Dendritic cell treated with granulocyte-macrophage colony-stimulating factor and Interleukin-4, amounts not matched to agents 40 ng/mL and 50 ng/mL, for 4 days (primary cell): ENCODE measurements around the gene IL10RA.

Source experiments
- H3K27ac Mint-ChIP-seq: one replicate; pipeline ENCODE4 v1.8.0; 2022; ENCODE audit warnings: mild to moderate bottlenecking, mixed read lengths
- H3K27me3 Mint-ChIP-seq: one replicate; pipeline ENCODE4 v1.8.0; 2022; ENCODE audit warnings: mild to moderate bottlenecking, mixed read lengths
- H3K36me3 Mint-ChIP-seq: one replicate; pipeline ENCODE4 v1.8.0; 2022; ENCODE audit warnings: low read depth, mixed read lengths
- H3K4me1 Mint-ChIP-seq: one replicate; pipeline ENCODE4 v1.8.0; 2022; ENCODE audit warnings: low read depth, mixed read lengths
- H3K4me3 Mint-ChIP-seq: one replicate; pipeline ENCODE4 v1.8.0; 2022; ENCODE audit warnings: mild to moderate bottlenecking, moderate library complexity, mixed read lengths
- H3K9me3 Mint-ChIP-seq: one replicate; pipeline ENCODE4 v1.8.0; 2022; ENCODE audit warnings: mixed read lengths
- intact Hi-C: fragments of 100-400 bp; cut with micrococcal nuclease; formaldehyde crosslinking; loops from one replicate; pipeline ENCODE4 v1.15.0; 2022

The IL10RA gene

DNA sequence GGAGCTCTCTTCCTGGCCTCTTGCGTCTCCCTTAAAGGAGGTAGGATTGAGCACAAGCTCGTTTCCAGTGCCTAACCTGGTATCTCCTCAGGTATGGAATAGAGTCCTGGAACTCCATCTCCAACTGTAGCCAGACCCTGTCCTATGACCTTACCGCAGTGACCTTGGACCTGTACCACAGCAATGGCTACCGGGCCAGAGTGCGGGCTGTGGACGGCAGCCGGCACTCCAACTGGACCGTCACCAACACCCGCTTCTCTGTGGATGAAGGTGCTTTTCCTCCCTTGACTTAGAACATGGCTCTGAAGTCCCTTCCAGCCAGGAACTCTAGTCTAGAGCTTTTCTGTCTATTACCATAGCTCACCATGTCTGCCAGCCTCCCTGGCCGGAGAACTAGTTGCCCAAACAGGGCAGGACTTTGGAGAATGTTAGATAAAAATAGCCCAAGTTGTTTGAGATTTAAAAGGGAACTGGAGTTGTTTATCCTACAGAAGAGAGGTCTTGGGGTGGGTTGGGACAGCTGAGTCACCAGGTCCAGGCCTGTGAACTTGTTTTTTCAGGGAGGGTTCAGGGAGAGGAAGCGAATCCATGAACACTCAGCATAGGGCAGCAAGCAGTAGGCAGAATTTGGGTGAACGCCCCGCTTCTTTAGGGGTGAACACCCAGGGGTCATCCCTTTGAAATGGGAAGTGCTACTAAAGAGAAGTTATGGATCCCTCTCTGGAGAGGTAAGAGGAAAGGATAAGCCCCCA is 3.3 kb downstream of the IL10RA start:
- H3K4me3 Mint-ChIP-seq: peak overlapping the region; percentile 90
- no peaks in the 10 kb centered on the region for H3K9me3 Mint-ChIP-seq
- intact Hi-C loops: loop anchor here (2.0 to 5.0 kb wide), 3 partner anchors 13 to 63 kb away; no protein-coding TSS in a partner anchor
- peak overlapping the region; percentile 99 for H3K27ac Mint-ChIP-seq
- no peaks in the 10 kb centered on the region for H3K27me3 Mint-ChIP-seq
- H3K36me3 Mint-ChIP-seq: peaks cover 97% of the 10 kb centered on the region
- peaks cover 57% of the 10 kb centered on the region for H3K4me1 Mint-ChIP-seq

DNA sequence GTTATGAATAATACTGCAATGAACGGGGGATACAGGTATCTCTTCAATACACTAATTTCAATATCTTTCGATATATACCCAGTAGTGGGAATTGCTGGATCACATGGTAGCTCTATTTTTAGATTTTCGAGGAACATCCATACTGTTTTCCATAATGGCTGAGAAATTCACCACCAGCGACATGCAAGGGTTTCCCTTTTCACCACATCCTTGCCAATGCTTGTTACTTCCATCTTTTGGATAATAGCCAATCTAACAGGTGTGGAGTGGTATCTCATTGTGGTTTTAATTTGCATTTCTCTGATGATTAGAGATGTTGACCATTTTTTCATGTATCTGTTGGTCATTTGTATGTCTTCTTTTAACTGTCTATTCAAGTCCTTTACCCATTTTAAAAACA is 5.9 kb downstream of the IL10RA start:
- peak overlapping the region; percentile 92 for H3K4me3 Mint-ChIP-seq
- H3K27ac Mint-ChIP-seq: peak overlapping the region; percentile 99
- H3K9me3 Mint-ChIP-seq: no peaks in the 10 kb centered on the region
- no peaks in the 10 kb centered on the region for H3K27me3 Mint-ChIP-seq
- peaks cover 74% of the 10 kb centered on the region for H3K4me1 Mint-ChIP-seq
- intact Hi-C loops: no loop called here
- H3K36me3 Mint-ChIP-seq: peaks cover 100% of the 10 kb centered on the region

DNA sequence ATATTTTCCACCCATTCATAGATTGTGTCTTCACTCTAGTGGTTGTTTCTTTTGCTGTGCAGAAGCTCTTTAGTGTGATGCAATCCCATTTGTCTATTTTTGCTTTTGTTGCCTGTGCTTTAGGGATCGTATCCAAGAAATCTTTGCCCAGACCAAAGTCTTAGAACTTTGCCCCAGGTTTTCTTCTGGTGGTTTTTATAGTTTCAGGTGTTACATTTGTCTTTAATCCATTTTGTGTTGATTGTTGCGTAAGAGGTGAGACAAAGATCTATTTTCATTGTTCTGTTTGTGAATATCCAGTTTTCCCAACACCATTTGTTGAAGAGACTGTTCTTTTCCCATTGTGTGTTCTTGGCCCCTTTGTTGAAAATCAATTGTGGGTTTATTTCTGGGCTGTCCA is 6.4 kb downstream of the IL10RA start:
- Mint-ChIP-seq H3K36me3 (peaks cover 100% of the 10 kb centered on the region), H3K4me1 (peaks cover 79% of the 10 kb centered on the region), H3K4me3 (peak overlapping the region; percentile 92), H3K27ac (peak overlapping the region; percentile 99), H3K27me3 (no peaks in the 10 kb centered on the region), H3K9me3 (no peaks in the 10 kb centered on the region)
- intact Hi-C loops: no loop called here

DNA sequence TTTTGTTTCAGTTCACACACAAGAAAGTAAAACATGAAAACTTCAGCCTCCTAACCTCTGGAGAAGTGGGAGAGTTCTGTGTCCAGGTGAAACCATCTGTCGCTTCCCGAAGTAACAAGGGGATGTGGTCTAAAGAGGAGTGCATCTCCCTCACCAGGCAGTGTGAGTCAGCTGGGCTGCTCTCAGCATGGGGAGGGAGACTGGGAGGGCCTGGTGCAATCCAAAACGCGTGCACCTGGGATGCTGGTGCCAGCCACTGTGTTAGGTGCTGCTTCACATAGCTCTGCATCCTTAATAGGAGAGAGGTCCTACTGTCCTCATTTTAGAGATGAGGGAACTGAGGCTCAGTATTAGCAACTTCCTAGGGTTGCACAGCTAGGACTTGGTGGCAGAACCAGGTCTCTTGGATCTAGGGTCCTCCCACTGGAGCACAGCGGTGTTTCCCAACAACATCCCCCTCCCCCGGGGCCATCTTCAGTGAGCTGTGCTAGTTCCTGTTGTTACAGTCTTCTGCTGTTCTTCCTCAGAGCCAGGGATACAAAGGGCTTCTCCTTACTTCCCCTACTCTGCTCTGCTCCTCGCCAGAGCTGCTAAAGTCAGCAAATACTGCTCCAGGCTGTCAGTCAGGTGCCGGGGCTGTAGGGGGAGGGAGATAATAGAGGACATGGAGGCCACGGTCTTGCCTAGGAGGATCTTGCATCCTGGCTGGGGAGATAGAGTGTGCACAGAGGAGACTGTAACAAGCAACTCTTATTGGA is 8.0 kb downstream of the IL10RA start:
- Mint-ChIP-seq H3K4me1 (peaks cover 89% of the 10 kb centered on the region), H3K27ac (peak overlapping the region; percentile 99), H3K36me3 (peaks cover 100% of the 10 kb centered on the region), H3K27me3 (no peaks in the 10 kb centered on the region), H3K9me3 (no peaks in the 10 kb centered on the region), H3K4me3 (peak overlapping the region; percentile 92)
- intact Hi-C loops: no loop called here

DNA sequence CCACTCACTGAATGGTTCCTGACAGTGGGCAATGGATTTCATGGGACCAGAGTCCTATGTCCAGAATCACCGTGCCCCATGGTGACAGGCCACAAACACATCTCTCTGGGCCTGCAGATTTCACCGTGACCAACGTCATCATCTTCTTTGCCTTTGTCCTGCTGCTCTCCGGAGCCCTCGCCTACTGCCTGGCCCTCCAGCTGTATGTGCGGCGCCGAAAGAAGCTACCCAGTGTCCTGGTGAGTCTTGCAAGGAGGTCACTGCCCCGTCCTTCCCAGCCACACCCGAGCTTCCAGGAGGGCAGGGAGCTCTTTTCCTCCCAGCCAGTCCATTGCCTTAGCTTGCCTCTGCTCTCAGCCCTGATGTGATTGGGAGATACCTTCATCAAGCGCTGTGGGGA is 9.3 kb downstream of the IL10RA start:
- H3K4me1 Mint-ChIP-seq: peaks cover 93% of the 10 kb centered on the region
- intact Hi-C loops: no loop called here
- H3K9me3 Mint-ChIP-seq: no peaks in the 10 kb centered on the region
- H3K4me3 Mint-ChIP-seq: peak overlapping the region; percentile 51
- peaks cover 100% of the 10 kb centered on the region for H3K36me3 Mint-ChIP-seq
- no peaks in the 10 kb centered on the region for H3K27me3 Mint-ChIP-seq
- peak overlapping the region; percentile 92 for H3K27ac Mint-ChIP-seq

DNA sequence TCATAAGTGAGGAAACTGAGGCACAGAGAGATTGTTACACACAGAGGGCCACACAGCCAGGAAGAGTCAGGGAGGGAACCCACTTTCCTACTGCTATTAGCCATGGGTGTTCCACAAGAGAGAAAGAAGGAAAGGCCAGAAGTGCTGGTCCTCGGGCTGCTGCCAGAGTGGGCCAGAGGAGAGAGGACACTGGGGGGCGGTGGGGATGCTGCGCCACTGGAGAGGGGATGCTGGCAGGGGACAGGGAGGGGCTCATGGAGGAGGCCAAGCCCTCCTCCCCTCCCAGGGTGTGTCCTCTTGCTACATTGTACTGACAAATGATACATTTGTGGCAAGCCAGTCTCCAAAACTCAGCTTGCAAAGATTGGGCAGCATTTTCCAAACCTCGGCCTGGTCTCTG is 9.9 kb downstream of the IL10RA start:
- Mint-ChIP-seq H3K27me3 (no peaks in the 10 kb centered on the region), H3K4me1 (peaks cover 99% of the 10 kb centered on the region), H3K36me3 (peaks cover 100% of the 10 kb centered on the region), H3K4me3 (peak overlapping the region; percentile 51), H3K9me3 (no peaks in the 10 kb centered on the region), H3K27ac (peak overlapping the region; percentile 92)
- intact Hi-C loops: no loop called here

DNA sequence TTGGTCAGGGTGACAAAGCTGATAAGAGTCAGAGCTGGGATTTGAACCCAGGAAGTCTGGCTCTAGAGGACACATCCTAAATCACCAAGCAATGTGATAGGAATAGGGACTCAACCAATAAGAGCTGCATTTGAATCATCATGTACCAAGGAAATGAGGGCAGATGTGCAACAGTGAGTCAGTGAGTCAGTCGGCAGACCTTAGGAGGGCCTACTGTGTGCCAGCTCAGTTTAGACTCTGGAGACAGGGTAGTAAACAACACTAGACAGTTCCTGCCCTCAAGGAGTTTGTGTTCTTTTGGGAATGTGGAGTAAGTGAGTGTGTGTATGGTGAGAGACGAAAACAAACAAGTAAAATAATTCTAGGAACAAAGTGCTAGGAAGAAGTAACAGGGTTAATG is 11.2 kb downstream of the IL10RA start:
- Mint-ChIP-seq H3K36me3 (peaks cover 91% of the 10 kb centered on the region), H3K27ac (peak overlapping the region; percentile 92), H3K4me1 (peaks cover 99% of the 10 kb centered on the region), H3K9me3 (no peaks in the 10 kb centered on the region), H3K4me3 (peak overlapping the region; percentile 49), H3K27me3 (no peaks in the 10 kb centered on the region)
- intact Hi-C loops: no loop called here

DNA sequence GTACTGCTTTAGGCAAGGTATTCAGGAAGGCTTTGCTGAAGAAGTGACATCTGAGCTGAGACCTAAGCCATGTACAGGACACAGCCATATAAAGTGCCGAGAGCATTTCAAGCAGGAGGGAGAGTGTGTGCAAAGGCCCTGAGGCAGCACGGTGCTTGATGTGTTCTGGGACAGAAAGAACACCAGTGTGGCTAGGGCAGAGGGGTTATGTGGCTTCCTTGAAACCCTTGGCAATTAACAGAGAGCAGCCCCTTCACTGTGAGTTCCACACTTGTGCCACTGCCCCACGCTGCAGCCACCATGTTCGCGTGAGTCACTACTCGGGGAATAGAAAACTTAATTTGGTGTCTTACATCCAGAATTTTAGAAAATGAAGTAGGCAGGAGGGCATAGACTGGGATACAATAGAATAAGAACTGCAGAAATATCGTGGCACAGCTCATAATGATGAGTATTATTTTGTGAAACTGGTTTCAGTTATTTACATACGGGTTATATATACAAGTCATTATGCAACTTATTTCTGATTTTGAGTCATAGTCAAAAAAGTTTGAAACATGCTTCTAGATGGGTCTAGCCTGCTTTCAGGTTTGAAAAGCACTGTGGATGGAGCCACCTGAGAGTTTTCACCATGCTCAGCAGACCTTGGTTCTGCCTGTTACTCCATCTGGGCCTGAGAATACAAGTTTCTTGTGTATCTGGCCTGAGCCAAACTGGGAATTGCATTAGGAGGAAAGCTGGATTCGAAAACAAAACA is 11.8 kb downstream of the IL10RA start:
- Mint-ChIP-seq H3K4me3 (peak overlapping the region; percentile 49), H3K4me1 (peaks cover 99% of the 10 kb centered on the region), H3K9me3 (no peaks in the 10 kb centered on the region), H3K27ac (peak overlapping the region; percentile 92), H3K36me3 (peaks cover 86% of the 10 kb centered on the region), H3K27me3 (no peaks in the 10 kb centered on the region)
- intact Hi-C loops: no loop called here

DNA sequence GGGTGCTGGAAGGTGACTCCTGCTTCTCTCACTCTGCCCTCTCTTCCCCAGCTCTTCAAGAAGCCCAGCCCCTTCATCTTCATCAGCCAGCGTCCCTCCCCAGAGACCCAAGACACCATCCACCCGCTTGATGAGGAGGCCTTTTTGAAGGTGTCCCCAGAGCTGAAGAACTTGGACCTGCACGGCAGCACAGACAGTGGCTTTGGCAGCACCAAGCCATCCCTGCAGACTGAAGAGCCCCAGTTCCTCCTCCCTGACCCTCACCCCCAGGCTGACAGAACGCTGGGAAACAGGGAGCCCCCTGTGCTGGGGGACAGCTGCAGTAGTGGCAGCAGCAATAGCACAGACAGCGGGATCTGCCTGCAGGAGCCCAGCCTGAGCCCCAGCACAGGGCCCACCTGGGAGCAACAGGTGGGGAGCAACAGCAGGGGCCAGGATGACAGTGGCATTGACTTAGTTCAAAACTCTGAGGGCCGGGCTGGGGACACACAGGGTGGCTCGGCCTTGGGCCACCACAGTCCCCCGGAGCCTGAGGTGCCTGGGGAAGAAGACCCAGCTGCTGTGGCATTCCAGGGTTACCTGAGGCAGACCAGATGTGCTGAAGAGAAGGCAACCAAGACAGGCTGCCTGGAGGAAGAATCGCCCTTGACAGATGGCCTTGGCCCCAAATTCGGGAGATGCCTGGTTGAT is 12.6 kb downstream of the IL10RA start:
- H3K36me3 Mint-ChIP-seq: peaks cover 82% of the 10 kb centered on the region
- no peaks in the 10 kb centered on the region for H3K27me3 Mint-ChIP-seq
- intact Hi-C loops: no loop called here
- peaks cover 97% of the 10 kb centered on the region for H3K4me1 Mint-ChIP-seq
- H3K4me3 Mint-ChIP-seq: peak overlapping the region; percentile 48
- peak overlapping the region; percentile 92 for H3K27ac Mint-ChIP-seq
- H3K9me3 Mint-ChIP-seq: peaks cover 3% of the 10 kb centered on the region

DNA sequence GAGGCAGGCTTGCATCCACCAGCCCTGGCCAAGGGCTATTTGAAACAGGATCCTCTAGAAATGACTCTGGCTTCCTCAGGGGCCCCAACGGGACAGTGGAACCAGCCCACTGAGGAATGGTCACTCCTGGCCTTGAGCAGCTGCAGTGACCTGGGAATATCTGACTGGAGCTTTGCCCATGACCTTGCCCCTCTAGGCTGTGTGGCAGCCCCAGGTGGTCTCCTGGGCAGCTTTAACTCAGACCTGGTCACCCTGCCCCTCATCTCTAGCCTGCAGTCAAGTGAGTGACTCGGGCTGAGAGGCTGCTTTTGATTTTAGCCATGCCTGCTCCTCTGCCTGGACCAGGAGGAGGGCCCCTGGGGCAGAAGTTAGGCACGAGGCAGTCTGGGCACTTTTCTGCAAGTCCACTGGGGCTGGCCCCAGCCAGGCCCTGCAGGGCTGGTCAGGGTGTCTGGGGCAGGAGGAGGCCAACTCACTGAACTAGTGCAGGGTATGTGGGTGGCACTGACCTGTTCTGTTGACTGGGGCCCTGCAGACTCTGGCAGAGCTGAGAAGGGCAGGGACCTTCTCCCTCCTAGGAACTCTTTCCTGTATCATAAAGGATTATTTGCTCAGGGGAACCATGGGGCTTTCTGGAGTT is 13.3 kb downstream of the IL10RA start:
- Mint-ChIP-seq H3K4me1 (peaks cover 97% of the 10 kb centered on the region), H3K27me3 (no peaks in the 10 kb centered on the region), H3K27ac (peak overlapping the region; percentile 92), H3K4me3 (peak overlapping the region; percentile 2), H3K36me3 (peaks cover 79% of the 10 kb centered on the region), H3K9me3 (peaks cover 7% of the 10 kb centered on the region)
- intact Hi-C loops: no loop called here

DNA sequence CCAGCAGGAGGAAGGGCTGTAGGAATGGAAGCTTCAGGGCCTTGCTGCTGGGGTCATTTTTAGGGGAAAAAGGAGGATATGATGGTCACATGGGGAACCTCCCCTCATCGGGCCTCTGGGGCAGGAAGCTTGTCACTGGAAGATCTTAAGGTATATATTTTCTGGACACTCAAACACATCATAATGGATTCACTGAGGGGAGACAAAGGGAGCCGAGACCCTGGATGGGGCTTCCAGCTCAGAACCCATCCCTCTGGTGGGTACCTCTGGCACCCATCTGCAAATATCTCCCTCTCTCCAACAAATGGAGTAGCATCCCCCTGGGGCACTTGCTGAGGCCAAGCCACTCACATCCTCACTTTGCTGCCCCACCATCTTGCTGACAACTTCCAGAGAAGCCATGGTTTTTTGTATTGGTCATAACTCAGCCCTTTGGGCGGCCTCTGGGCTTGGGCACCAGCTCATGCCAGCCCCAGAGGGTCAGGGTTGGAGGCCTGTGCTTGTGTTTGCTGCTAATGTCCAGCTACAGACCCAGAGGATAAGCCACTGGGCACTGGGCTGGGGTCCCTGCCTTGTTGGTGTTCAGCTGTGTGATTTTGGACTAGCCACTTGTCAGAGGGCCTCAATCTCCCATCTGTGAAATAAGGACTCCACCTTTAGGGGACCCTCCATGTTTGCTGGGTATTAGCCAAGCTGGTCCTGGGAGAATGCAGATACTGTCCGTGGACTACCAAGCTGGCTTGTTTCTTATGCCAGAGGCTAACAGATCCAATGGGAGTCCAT is 14.1 kb downstream of the IL10RA start:
- intact Hi-C loops: loop anchor here (5.0 kb wide), 1 partner anchor 52 kb away; no protein-coding TSS in a partner anchor
- Mint-ChIP-seq H3K4me3 (peak overlapping the region; percentile 17), H3K36me3 (peaks cover 72% of the 10 kb centered on the region), H3K27ac (peak overlapping the region; percentile 92), H3K9me3 (peaks cover 7% of the 10 kb centered on the region), H3K4me1 (peaks cover 97% of the 10 kb centered on the region), H3K27me3 (no peaks in the 10 kb centered on the region)

DNA sequence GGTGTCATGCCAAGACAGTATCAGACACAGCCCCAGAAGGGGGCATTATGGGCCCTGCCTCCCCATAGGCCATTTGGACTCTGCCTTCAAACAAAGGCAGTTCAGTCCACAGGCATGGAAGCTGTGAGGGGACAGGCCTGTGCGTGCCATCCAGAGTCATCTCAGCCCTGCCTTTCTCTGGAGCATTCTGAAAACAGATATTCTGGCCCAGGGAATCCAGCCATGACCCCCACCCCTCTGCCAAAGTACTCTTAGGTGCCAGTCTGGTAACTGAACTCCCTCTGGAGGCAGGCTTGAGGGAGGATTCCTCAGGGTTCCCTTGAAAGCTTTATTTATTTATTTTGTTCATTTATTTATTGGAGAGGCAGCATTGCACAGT is 14.6 kb downstream of the IL10RA start:
- peaks cover 7% of the 10 kb centered on the region for H3K9me3 Mint-ChIP-seq
- peak overlapping the region; percentile 92 for H3K27ac Mint-ChIP-seq
- intact Hi-C loops: loop anchor here (5.0 kb wide), 1 partner anchor 51 kb away; no protein-coding TSS in a partner anchor
- peaks cover 66% of the 10 kb centered on the region for H3K36me3 Mint-ChIP-seq
- H3K4me1 Mint-ChIP-seq: peaks cover 97% of the 10 kb centered on the region
- H3K4me3 Mint-ChIP-seq: no peak overlapping the region
- no peaks in the 10 kb centered on the region for H3K27me3 Mint-ChIP-seq
